Kidney glomerular epithelial cell (primary cell): ENCODE measurements around the gene CTDSP1.

ENCODE experiments used
- DNase-seq: peaks from one replicate; lab custom pipeline; 2025; lab: John Stamatoyannopoulos, UW

CTDSP1 gene, protein sequence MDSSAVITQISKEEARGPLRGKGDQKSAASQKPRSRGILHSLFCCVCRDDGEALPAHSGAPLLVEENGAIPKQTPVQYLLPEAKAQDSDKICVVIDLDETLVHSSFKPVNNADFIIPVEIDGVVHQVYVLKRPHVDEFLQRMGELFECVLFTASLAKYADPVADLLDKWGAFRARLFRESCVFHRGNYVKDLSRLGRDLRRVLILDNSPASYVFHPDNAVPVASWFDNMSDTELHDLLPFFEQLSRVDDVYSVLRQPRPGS

GRCh38 chr2:218399391-218400166 lies at the start of gene CTDSP1:
CTDSP1 (plus strand) TSS chr2:218399868; CDS start chr2:218400091, 223 bp downstream.
- peak; percentile 79 for DNase-seq

- DNase-seq: no peak
Observed at GRCh38 chr2:218354045-218354444, 45.6 kb upstream of the CTDSP1 start.

DNA sequence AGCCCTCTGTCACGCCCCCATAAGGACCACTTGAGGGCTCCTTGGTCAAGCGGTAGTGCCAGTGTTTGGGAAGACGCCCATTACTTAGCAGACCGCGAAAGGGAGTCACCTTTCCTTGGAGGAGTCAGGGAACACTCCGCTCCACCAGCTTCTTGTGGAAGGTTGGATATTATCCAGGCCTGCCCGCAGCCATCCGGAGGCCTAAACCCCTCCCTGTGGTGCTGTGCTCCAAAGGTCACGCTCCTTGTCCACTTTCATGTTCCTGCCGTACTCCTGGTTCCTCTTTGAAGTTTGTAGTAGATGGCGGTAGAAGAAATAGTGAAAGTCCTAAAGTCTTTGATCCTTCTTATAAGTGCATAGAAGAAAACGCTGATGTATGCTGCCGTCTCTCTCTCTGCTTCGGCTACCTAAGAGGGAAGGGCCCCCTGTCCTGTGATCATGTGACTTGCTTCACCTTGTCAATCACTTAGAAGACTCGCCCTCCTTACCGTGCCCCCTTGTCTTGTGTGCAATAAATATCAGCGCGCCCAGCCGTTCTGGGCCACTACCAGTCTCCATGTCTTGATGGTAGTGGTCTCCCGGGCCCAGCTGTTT lies 44.7 kb upstream of the CTDSP1 start:
- peak; percentile 41 for DNase-seq

DNA sequence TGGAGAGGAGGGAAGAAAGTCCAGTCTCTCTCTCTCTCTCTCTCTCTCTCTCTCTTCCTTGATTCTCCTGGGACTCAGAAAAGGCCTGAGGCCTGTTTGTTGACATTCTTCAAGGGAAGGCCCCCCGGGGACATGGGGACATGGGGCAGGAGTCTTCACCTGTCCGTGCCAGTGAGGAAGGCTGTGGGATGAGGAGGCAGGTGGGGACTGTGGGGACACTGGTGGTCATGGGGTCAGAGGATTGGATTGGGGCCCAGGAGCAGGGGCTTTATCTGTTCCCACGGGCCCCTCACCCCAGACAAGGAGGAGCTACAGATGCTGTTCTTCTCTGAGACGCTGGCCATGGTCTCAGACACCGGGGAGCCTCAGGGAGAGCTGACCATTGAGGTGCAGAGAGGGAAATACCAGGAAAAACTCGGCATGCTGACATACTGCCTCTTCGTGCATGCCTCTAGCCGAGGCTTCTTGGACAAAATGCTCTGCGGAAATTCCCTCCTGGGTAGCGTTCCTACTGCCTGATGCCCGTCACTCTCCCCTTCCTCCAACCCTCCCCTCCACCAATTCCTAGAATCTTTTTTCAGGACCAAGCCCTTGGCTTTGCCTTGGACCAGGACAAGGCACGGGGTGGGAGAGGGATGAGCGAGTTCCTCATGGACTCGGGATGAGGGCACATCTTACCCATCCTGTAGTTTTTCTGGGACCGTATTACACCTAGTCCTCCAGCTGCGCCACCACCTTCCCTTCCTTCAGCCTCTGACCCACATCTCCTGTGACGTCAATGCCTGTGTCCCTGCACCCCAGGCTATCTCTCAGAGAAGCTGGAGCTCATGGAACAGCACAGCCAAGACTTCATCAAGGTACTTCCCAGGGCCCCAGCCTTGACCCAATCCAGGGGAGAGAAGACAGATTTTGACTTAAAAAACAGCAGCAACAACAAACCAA lies 42.2 kb upstream of the CTDSP1 start:
- no peak for DNase-seq

DNA sequence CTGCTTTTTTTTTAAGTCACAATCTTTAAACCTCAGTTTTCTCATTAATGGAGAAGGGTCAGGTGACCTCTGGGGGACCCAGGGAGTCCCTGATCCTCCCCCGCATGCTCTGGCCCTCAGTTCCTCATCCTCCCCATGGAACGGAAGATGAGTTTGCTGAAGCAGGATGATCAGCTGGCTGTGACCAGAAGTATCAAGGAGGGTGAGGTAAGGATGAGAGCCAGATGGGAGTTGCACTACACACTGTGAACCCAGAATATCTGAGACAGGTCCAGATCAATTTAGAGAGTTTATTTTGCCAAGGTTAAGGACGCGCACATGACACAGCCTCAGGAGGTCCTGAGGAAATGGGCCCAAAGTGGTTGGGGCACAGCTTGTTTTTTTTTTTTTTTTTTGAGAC lies 39.2 kb upstream of the CTDSP1 start:
- peak; percentile 18 for DNase-seq

- DNase-seq: no peak
Observed at GRCh38 chr2:218362606-218363005, 37.1 kb upstream of the CTDSP1 start.

- no peak for DNase-seq
Observed at GRCh38 chr2:218363736-218364135, 35.9 kb upstream of the CTDSP1 start.

DNA sequence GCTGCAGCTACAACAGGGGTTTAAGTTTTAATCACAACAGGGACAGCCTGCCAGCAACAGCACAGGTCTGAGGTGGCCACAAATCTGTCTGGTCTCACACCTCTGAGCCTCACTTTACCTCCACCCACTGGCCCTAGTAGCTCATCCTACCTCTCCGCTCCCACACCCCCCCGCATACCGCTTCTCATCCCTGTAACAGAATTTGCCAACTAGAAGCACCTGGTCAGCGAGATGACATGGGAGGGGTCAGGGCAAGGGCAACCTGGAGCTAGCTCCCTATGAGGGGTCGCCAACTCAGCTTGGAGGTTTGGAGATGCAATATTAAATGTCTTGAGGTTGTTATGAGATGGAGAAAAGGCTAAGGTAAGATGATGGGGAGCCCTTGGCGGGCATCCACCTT lies 35.5 kb upstream of the CTDSP1 start:
- DNase-seq: no peak

- DNase-seq: no peak
Observed at GRCh38 chr2:218366621-218367414, 32.9 kb upstream of the CTDSP1 start.

DNA sequence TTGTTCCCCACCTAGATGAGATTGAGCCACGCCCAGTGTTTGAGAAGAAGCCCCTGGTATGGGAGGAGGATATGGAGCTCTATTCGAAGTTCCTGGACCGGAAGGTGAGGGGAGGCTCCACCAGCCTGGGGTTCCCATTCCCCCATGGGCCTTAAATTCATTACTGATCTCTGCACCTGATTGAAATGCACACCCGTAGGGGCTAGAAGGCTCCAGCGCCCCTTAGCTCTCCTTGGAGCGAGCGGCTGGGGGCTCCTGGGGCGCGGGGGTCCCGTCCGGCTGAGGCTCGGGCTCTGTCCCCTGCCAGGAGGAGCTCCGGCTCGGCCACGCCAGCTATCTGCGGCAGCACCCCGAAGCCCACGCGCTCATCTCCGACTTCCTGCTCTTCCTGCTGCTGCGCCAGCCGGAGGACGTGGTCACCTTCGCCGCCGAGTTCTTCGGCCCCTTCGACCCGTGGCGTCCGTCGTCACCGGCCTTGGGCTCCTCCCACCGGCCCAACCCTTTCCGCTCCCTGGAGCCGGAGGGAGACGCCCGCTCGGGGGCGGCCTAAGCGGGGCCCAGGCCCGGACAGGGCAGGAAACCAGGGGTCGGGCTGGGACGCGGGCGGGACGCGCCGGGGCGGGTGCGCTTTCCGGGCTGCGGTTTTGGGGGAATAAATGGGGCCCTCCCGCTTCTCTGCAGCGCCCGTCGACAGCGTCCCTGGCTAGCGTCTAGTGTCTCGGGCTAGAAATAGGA lies 32.1 kb upstream of the CTDSP1 start:
- DNase-seq: no peak

DNA sequence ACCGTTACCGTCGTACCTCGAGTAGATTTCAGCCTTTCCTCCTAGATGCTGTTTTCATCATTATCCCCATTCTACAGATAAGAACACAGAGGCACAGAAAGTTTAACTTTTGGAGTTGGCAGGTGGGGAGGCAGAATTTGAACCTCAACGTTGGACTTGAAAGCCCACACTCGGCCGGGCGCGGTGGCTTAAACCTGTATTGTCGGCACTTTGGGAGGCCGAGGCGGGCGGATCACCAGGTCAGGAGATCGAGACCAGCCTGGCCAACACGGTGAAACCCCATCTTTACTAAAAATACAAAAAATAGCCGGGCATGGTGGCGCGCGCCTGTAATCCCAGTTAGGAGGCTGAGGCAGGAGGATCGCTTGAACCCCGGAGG lies 31.5 kb upstream of the CTDSP1 start:
- DNase-seq: no peak

GRCh38 chr2:218368621-218369153 lies 31.0 kb upstream of the CTDSP1 start:
- no peak for DNase-seq

GRCh38 chr2:218369330-218369729 lies 30.3 kb upstream of the CTDSP1 start:
- DNase-seq: no peak

GRCh38 chr2:218370410-218371063 lies 29.1 kb upstream of the CTDSP1 start:
- no peak for DNase-seq

DNA sequence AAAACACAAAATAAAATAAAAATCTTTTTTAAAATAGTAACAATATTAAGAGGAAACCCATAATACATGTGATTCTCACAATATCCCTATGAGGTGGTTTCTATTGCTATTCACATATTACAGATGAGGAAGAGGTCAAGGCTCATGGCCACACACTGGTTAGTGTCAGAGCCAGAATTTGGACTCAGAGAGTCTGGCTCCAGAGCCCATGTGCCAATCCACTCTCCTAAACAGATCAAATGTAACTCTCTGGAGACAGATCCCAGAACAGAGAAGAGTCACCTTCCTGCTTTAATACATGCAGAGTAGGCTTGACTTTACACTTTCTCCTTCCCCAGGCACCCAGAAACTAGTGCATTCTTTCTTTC lies 27.7 kb upstream of the CTDSP1 start:
- DNase-seq: no peak

- no peak for DNase-seq
Observed at GRCh38 chr2:218374795-218375194, 24.9 kb upstream of the CTDSP1 start.

- no peak for DNase-seq
Observed at GRCh38 chr2:218375212-218375611, 24.5 kb upstream of the CTDSP1 start.

DNA sequence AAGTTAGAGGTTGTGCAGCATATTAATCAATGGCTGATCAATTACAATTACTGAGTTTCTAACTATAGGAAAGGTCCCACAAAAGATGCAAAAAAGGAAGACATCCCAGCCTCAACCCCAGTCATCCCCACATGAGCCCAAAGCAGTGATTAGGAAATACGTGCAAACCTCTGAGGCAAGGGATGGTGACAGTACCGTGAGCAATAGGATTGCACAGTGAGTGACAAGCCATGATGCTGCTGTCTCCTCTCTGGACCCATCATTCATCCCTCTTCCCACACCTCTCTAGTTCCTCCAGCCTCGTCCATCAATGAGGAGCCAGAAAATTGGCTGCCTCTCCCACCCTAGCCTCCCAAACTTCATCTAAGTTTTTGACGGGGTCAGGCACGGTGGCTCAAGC lies 21.6 kb upstream of the CTDSP1 start:
- DNase-seq: no peak

DNA sequence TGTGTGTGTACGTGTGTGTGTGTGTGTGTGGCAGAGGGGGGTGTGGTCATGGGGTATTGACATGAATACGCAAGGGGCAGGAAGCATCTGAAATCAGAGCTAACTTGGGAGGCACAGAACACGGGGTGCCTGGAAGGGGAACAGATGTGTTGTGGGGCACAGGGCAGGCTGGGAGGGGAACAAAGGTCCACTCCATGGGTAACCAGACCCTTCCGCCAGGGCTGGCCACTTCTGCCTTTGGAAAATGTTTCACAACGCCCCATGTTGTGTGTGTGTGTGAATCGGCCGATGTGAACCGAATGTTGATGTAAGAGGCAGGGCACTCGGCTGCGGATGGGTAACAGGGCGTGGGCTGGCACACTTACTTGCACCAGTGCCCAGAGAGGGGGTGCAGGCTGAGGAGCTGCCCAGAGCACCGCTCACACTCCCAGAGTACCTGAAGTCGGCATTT lies 17.7 kb upstream of the CTDSP1 start, which contains the start of gene SLC11A1:
Gene SLC11A1 (plus strand): TSS at position 358 of the 451 bp plus-strand sequence. CDS start 96 bp downstream, outside the sequence.
- DNase-seq: no peak

DNA sequence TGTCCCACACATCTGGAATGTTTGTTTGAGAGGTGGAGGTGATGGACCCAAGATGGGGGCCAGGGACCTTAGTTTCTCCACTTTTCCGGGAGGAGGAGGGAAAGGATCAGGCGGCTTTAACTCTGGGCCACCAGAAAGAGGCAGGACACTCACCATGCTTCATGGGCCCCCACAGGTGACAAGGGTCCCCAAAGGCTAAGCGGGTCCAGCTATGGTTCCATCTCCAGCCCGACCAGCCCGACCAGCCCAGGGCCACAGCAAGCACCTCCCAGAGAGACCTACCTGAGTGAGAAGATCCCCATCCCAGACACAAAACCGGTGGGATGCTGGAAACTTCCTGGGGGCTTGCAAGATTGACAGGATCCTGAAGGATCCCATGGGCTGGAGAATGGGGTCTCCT lies 16.9 kb upstream of the CTDSP1 start:
- DNase-seq: no peak
